ENCODE data around the gene PGRMC1.
"Not testable (repeated sequence)": the region's sequence is repeated elsewhere in the genome, so short reads cannot be mapped to it uniquely, and the experiment has no call there.

Gene PGRMC1

GRCh38 chrX:119235872-119236622 lies at the start of gene PGRMC1:
TSS of gene PGRMC1 (plus strand) at chrX:119236285. CDS start at chrX:119236364, 79 bp downstream.
- H2AFZ ChIP-seq (ENCODE audit: low read length, unreplicated experiment), result peak within 1 kb of the TSS; percentile 83
- H3K27me3 ChIP-seq (ENCODE audit: insufficient read depth, low read length), result no peaks in the 10 kb centered on the region
- peak within 1 kb of the TSS; percentile 98 for H3K4me3 ChIP-seq (ENCODE audit: low read depth, low read length)
- no peaks in the 10 kb centered on the region for H3K36me3 ChIP-seq (ENCODE audit: insufficient read depth, low read length)
- H3K27ac ChIP-seq (ENCODE audit: low read depth, low read length), result peak within 1 kb of the TSS; percentile 32; the same call in 1 of the 2 replicates
- H3K79me2 ChIP-seq (ENCODE audit: control insufficient read depth, insufficient read depth, low read length, unreplicated experiment), result peaks cover 40% of the 10 kb centered on the region
- peaks cover 19% of the 10 kb centered on the region for H3K4me1 ChIP-seq (ENCODE audit: control insufficient read depth, insufficient read depth, low read length, unreplicated experiment)

GRCh38 chrX:119186763-119187162 lies 49.3 kb upstream of the PGRMC1 start:
- Histone ChIP-seq H3K36me3 (ENCODE audit: insufficient read depth, low read length) (no peaks in the 10 kb centered on the region), H3K4me1 (ENCODE audit: control insufficient read depth, insufficient read depth, low read length, unreplicated experiment) (no peaks in the 10 kb centered on the region), H2AFZ (ENCODE audit: low read length, unreplicated experiment) (no peak overlapping the region), H3K4me3 (ENCODE audit: low read depth, low read length) (no peak overlapping the region), H3K27ac (ENCODE audit: low read depth, low read length) (no peak overlapping the region), H3K27me3 (ENCODE audit: insufficient read depth, low read length) (no peaks in the 10 kb centered on the region), H3K79me2 (ENCODE audit: control insufficient read depth, insufficient read depth, low read length, unreplicated experiment) (no peaks in the 10 kb centered on the region)

- Histone ChIP-seq H3K27me3 (ENCODE audit: insufficient read depth, low read length) (no peaks in the 10 kb centered on the region), H3K36me3 (ENCODE audit: insufficient read depth, low read length) (no peaks in the 10 kb centered on the region), H3K27ac (ENCODE audit: low read depth, low read length) (no peak overlapping the region), H3K4me3 (ENCODE audit: low read depth, low read length) (no peak overlapping the region), H3K4me1 (ENCODE audit: control insufficient read depth, insufficient read depth, low read length, unreplicated experiment) (no peaks in the 10 kb centered on the region), H3K79me2 (ENCODE audit: control insufficient read depth, insufficient read depth, low read length, unreplicated experiment) (no peaks in the 10 kb centered on the region), H2AFZ (ENCODE audit: low read length, unreplicated experiment) (no peak overlapping the region)
Observed at GRCh38 chrX:119187298-119187697, 48.8 kb upstream of the PGRMC1 start.

GRCh38 chrX:119189115-119189514 lies 47.0 kb upstream of the PGRMC1 start:
- H2AFZ ChIP-seq (ENCODE audit: low read length, unreplicated experiment), result no peak overlapping the region
- H3K4me3 ChIP-seq (ENCODE audit: low read depth, low read length), result no peak overlapping the region
- no peaks in the 10 kb centered on the region for H3K79me2 ChIP-seq (ENCODE audit: control insufficient read depth, insufficient read depth, low read length, unreplicated experiment)
- H3K4me1 ChIP-seq (ENCODE audit: control insufficient read depth, insufficient read depth, low read length, unreplicated experiment), result no peaks in the 10 kb centered on the region
- H3K27ac ChIP-seq (ENCODE audit: low read depth, low read length), result no peak overlapping the region
- H3K36me3 ChIP-seq (ENCODE audit: insufficient read depth, low read length), result no peaks in the 10 kb centered on the region
- H3K27me3 ChIP-seq (ENCODE audit: insufficient read depth, low read length), result no peaks in the 10 kb centered on the region

- no peaks in the 10 kb centered on the region for H3K27me3 ChIP-seq (ENCODE audit: insufficient read depth, low read length)
- H3K27ac ChIP-seq (ENCODE audit: low read depth, low read length), result no peak overlapping the region
- no peaks in the 10 kb centered on the region for H3K36me3 ChIP-seq (ENCODE audit: insufficient read depth, low read length)
- no peak overlapping the region for H3K4me3 ChIP-seq (ENCODE audit: low read depth, low read length)
- H3K79me2 ChIP-seq (ENCODE audit: control insufficient read depth, insufficient read depth, low read length, unreplicated experiment), result no peaks in the 10 kb centered on the region
- no peak overlapping the region for H2AFZ ChIP-seq (ENCODE audit: low read length, unreplicated experiment)
- H3K4me1 ChIP-seq (ENCODE audit: control insufficient read depth, insufficient read depth, low read length, unreplicated experiment), result no peaks in the 10 kb centered on the region
Observed at GRCh38 chrX:119189595-119189994, 46.5 kb upstream of the PGRMC1 start.

GRCh38 chrX:119190091-119190681 lies 45.9 kb upstream of the PGRMC1 start:
- Histone ChIP-seq H3K4me1 (ENCODE audit: control insufficient read depth, insufficient read depth, low read length, unreplicated experiment) (no peaks in the 10 kb centered on the region), H3K36me3 (ENCODE audit: insufficient read depth, low read length) (no peaks in the 10 kb centered on the region), H2AFZ (ENCODE audit: low read length, unreplicated experiment) (no peak overlapping the region), H3K79me2 (ENCODE audit: control insufficient read depth, insufficient read depth, low read length, unreplicated experiment) (no peaks in the 10 kb centered on the region), H3K4me3 (ENCODE audit: low read depth, low read length) (no peak overlapping the region), H3K27ac (ENCODE audit: low read depth, low read length) (no peak overlapping the region), H3K27me3 (ENCODE audit: insufficient read depth, low read length) (no peaks in the 10 kb centered on the region)

- Histone ChIP-seq H3K36me3 (ENCODE audit: insufficient read depth, low read length) (no peaks in the 10 kb centered on the region), H3K4me1 (ENCODE audit: control insufficient read depth, insufficient read depth, low read length, unreplicated experiment) (no peaks in the 10 kb centered on the region), H3K27ac (ENCODE audit: low read depth, low read length) (no peak overlapping the region), H3K27me3 (ENCODE audit: insufficient read depth, low read length) (no peaks in the 10 kb centered on the region), H2AFZ (ENCODE audit: low read length, unreplicated experiment) (no peak overlapping the region), H3K79me2 (ENCODE audit: control insufficient read depth, insufficient read depth, low read length, unreplicated experiment) (no peaks in the 10 kb centered on the region), H3K4me3 (ENCODE audit: low read depth, low read length) (no peak overlapping the region)
Observed at GRCh38 chrX:119190831-119191230, 45.3 kb upstream of the PGRMC1 start.

GRCh38 chrX:119194621-119195020 lies 41.5 kb upstream of the PGRMC1 start:
- Histone ChIP-seq H2AFZ (ENCODE audit: low read length, unreplicated experiment) (no peak overlapping the region), H3K79me2 (ENCODE audit: control insufficient read depth, insufficient read depth, low read length, unreplicated experiment) (no peaks in the 10 kb centered on the region), H3K27me3 (ENCODE audit: insufficient read depth, low read length) (no peaks in the 10 kb centered on the region), H3K4me1 (ENCODE audit: control insufficient read depth, insufficient read depth, low read length, unreplicated experiment) (no peaks in the 10 kb centered on the region), H3K27ac (ENCODE audit: low read depth, low read length) (no peak overlapping the region), H3K36me3 (ENCODE audit: insufficient read depth, low read length) (no peaks in the 10 kb centered on the region), H3K4me3 (ENCODE audit: low read depth, low read length) (no peak overlapping the region)

- no peak overlapping the region for H3K27ac ChIP-seq (ENCODE audit: low read depth, low read length)
- H2AFZ ChIP-seq (ENCODE audit: low read length, unreplicated experiment), result no peak overlapping the region
- H3K27me3 ChIP-seq (ENCODE audit: insufficient read depth, low read length), result peaks cover 7% of the 10 kb centered on the region
- H3K36me3 ChIP-seq (ENCODE audit: insufficient read depth, low read length), result no peaks in the 10 kb centered on the region
- no peak overlapping the region for H3K4me3 ChIP-seq (ENCODE audit: low read depth, low read length)
- H3K4me1 ChIP-seq (ENCODE audit: control insufficient read depth, insufficient read depth, low read length, unreplicated experiment), result no peaks in the 10 kb centered on the region
- H3K79me2 ChIP-seq (ENCODE audit: control insufficient read depth, insufficient read depth, low read length, unreplicated experiment), result no peaks in the 10 kb centered on the region
Observed at GRCh38 chrX:119201570-119201969, 34.5 kb upstream of the PGRMC1 start.

- Histone ChIP-seq H3K36me3 (ENCODE audit: insufficient read depth, low read length) (no peaks in the 10 kb centered on the region), H2AFZ (ENCODE audit: low read length, unreplicated experiment) (no peak overlapping the region), H3K4me1 (ENCODE audit: control insufficient read depth, insufficient read depth, low read length, unreplicated experiment) (no peaks in the 10 kb centered on the region), H3K27me3 (ENCODE audit: insufficient read depth, low read length) (peaks cover 7% of the 10 kb centered on the region), H3K4me3 (ENCODE audit: low read depth, low read length) (no peak overlapping the region), H3K27ac (ENCODE audit: low read depth, low read length) (no peak overlapping the region), H3K79me2 (ENCODE audit: control insufficient read depth, insufficient read depth, low read length, unreplicated experiment) (no peaks in the 10 kb centered on the region)
Observed at GRCh38 chrX:119206203-119206602, 29.9 kb upstream of the PGRMC1 start.

GRCh38 chrX:119207483-119207882 lies 28.6 kb upstream of the PGRMC1 start:
- H3K27me3 ChIP-seq (ENCODE audit: insufficient read depth, low read length); H3K27ac ChIP-seq (ENCODE audit: low read depth, low read length): not testable (repeated sequence)

More at GRCh38 chrX:119207483-119207882, 28.6 kb upstream of the PGRMC1 start:
- not testable (repeated sequence) for H3K79me2 ChIP-seq (ENCODE audit: control insufficient read depth, insufficient read depth, low read length, unreplicated experiment); H3K4me1 ChIP-seq (ENCODE audit: control insufficient read depth, insufficient read depth, low read length, unreplicated experiment); H3K36me3 ChIP-seq (ENCODE audit: insufficient read depth, low read length); H3K4me3 ChIP-seq (ENCODE audit: low read depth, low read length); H2AFZ ChIP-seq (ENCODE audit: low read length, unreplicated experiment)
